Measurements from ENCODE around the gene ITGA8.

The ITGA8 gene

GRCh38 chr10:15738270-15738925 lies 18.7 kb upstream of the ITGA8 start:
- peak; percentile 10 for DNase-seq (ENCODE audit: low read depth)
- H3K4me3 ChIP-seq (ENCODE audit: low read depth, low read length): no peak overlapping the region

- H3K4me3 ChIP-seq (ENCODE audit: low read depth, low read length): no peak overlapping the region
- DNase-seq (ENCODE audit: low read depth): no peak
Measured at GRCh38 chr10:15737656-15738055, 17.9 kb upstream of the ITGA8 start.

GRCh38 chr10:15735763-15736162 lies 16.0 kb upstream of the ITGA8 start:
- no peak for DNase-seq (ENCODE audit: low read depth)
- H3K4me3 ChIP-seq (ENCODE audit: low read depth, low read length): no peak overlapping the region

- no peak overlapping the region for H3K4me3 ChIP-seq (ENCODE audit: low read depth, low read length)
- DNase-seq (ENCODE audit: low read depth): no peak
Measured at GRCh38 chr10:15730341-15730740, 10.6 kb upstream of the ITGA8 start.

GRCh38 chr10:15729890-15730289 lies 10.2 kb upstream of the ITGA8 start:
- no peak overlapping the region for H3K4me3 ChIP-seq (ENCODE audit: low read depth, low read length)
- no peak for DNase-seq (ENCODE audit: low read depth)

GRCh38 chr10:15726042-15726441 lies 6.3 kb upstream of the ITGA8 start:
- no peak for DNase-seq (ENCODE audit: low read depth)
- no peak overlapping the region for H3K4me3 ChIP-seq (ENCODE audit: low read depth, low read length)

- DNase-seq (ENCODE audit: low read depth): peak; percentile 13
Measured at GRCh38 chr10:15725603-15726002, 5.9 kb upstream of the ITGA8 start.

GRCh38 chr10:15724683-15725082 lies 5.0 kb upstream of the ITGA8 start:
- no peak for DNase-seq (ENCODE audit: low read depth)
- no peak overlapping the region for H3K4me3 ChIP-seq (ENCODE audit: low read depth, low read length)

More at GRCh38 chr10:15725603-15726002, 5.9 kb upstream of the ITGA8 start:
- H3K4me3 ChIP-seq (ENCODE audit: low read depth, low read length): no peak overlapping the region

GRCh38 chr10:15723803-15724202 lies 4.1 kb upstream of the ITGA8 start:
- DNase-seq (ENCODE audit: low read depth): no peak
- H3K4me3 ChIP-seq (ENCODE audit: low read depth, low read length): no peak overlapping the region

- DNase-seq (ENCODE audit: low read depth): no peak
- H3K4me3 ChIP-seq (ENCODE audit: low read depth, low read length): no peak overlapping the region
Measured at GRCh38 chr10:15720635-15721287, 1.0 kb upstream of the ITGA8 start.

GRCh38 chr10:15719049-15719898 lies 448 bp downstream of the ITGA8 start:
- H3K4me3 ChIP-seq (ENCODE audit: low read depth, low read length): peak overlapping the region; percentile 29

GRCh38 chr10:15718694-15719048 lies 1.1 kb downstream of the ITGA8 start:
- no peak overlapping the region for H3K4me3 ChIP-seq (ENCODE audit: low read depth, low read length)
- no peak for DNase-seq (ENCODE audit: low read depth)

More at GRCh38 chr10:15719049-15719898, 448 bp downstream of the ITGA8 start:
- DNase-seq (ENCODE audit: low read depth): no peak

GRCh38 chr10:15715619-15716227 lies 4.0 kb downstream of the ITGA8 start:
- DNase-seq (ENCODE audit: low read depth): no peak

GRCh38 chr10:15714847-15715246 lies 4.9 kb downstream of the ITGA8 start:
- no peak overlapping the region for H3K4me3 ChIP-seq (ENCODE audit: low read depth, low read length)
- DNase-seq (ENCODE audit: low read depth): no peak

More at GRCh38 chr10:15715619-15716227, 4.0 kb downstream of the ITGA8 start:
- H3K4me3 ChIP-seq (ENCODE audit: low read depth, low read length): no peak overlapping the region

GRCh38 chr10:15712883-15713282 lies 6.8 kb downstream of the ITGA8 start:
- no peak overlapping the region for H3K4me3 ChIP-seq (ENCODE audit: low read depth, low read length)
- DNase-seq (ENCODE audit: low read depth): no peak

- DNase-seq (ENCODE audit: low read depth): no peak
- H3K4me3 ChIP-seq (ENCODE audit: low read depth, low read length): no peak overlapping the region
Measured at GRCh38 chr10:15710455-15710854, 9.3 kb downstream of the ITGA8 start.

GRCh38 chr10:15705298-15705697 lies 14.4 kb downstream of the ITGA8 start:
- DNase-seq (ENCODE audit: low read depth): no peak
- no peak overlapping the region for H3K4me3 ChIP-seq (ENCODE audit: low read depth, low read length)

GRCh38 chr10:15704581-15704968 lies 15.1 kb downstream of the ITGA8 start:
- no peak for DNase-seq (ENCODE audit: low read depth)
- H3K4me3 ChIP-seq (ENCODE audit: low read depth, low read length): no peak overlapping the region

GRCh38 chr10:15703944-15704580 lies 15.7 kb downstream of the ITGA8 start:
- no peak overlapping the region for H3K4me3 ChIP-seq (ENCODE audit: low read depth, low read length)
- no peak for DNase-seq (ENCODE audit: low read depth)
